H1 (cell line): ENCODE measurements around the gene LIG3. TPM values are rescaled to one million over a fixed set of nuclear protein-coding genes. Genes with fewer than 3 reads are reported as not detected.

ENCODE experiments used
- CTCF ChIA-PET: fragments of 300-600 bp; sonication (Branson Sonifier 250); formaldehyde crosslinking; loops from one replicate; lab custom pipeline; 2021; ENCODE audit not compliant: partially characterized antibody; lab: Charles Lee
- POLR2A ChIA-PET: fragments of 300-600 bp; sonication (Branson Sonifier 250); formaldehyde crosslinking; loops from one replicate; lab custom pipeline; 2021; ENCODE audit warnings: inconsistent platforms; ENCODE audit not compliant: partially characterized antibody; lab: Charles Lee
- DNase-seq, 2 experiments: peaks; one replicate each; pipeline versions ENCODE4 v3.0.0 to v3.0.0-alpha.2; 2010 to 2022; ENCODE audit warnings: low spot score in 2 of 2, low read depth in 1 of 2, mixed read lengths in 1 of 2
- FAIRE-seq: peaks from 2 replicates; lab custom pipeline; 2011; peaks lifted over from hg19 to GRCh38; lab: Jason Lieb, UNC
- H2AFZ ChIP-seq: 2 replicates; pipeline ENCODE4 v1.8.1; 2012; ENCODE audit warnings: low read length, inconsistent platforms
- H2AK5ac ChIP-seq: 2 replicates; pipeline ENCODE4 v1.6.1; 2013; ENCODE audit warnings: low read depth, low read length
- H2BK120ac ChIP-seq: replicated peaks from 2 replicates; pipeline ENCODE3; 2013; ENCODE audit warnings: low read depth, low read length, inconsistent platforms
- H2BK12ac ChIP-seq: 2 replicates; pipeline ENCODE4 v1.6.1; 2013; ENCODE audit warnings: low read depth, low read length
- H2BK15ac ChIP-seq: 2 replicates; pipeline ENCODE4 v1.6.1; 2013; ENCODE audit warnings: low read length
- H2BK20ac ChIP-seq: 2 replicates; pipeline ENCODE4 v1.6.1; 2013; ENCODE audit warnings: low read length
- H2BK5ac ChIP-seq: 2 replicates; pipeline ENCODE4 v1.6.1; 2013; ENCODE audit warnings: low read depth, low read length
- H3K14ac ChIP-seq: 2 replicates; pipeline ENCODE4 v1.6.1; 2013; ENCODE audit warnings: inconsistent platforms; ENCODE audit not compliant: insufficient read length
- H3K18ac ChIP-seq: 2 replicates; pipeline ENCODE4 v1.6.1; 2013; ENCODE audit warnings: low read length; ENCODE audit errors: extremely low read depth
- H3K23ac ChIP-seq: 2 replicates; pipeline ENCODE4 v1.6.1; 2013; ENCODE audit warnings: inconsistent platforms; ENCODE audit not compliant: insufficient read length
- H3K23me2 ChIP-seq: 2 replicates; pipeline ENCODE4 v1.6.1; 2013; ENCODE audit warnings: low read depth, low read length
- H3K27ac ChIP-seq: 2 replicates; pipeline ENCODE4 v1.6.1; 2011; ENCODE audit warnings: low read depth, low read length, inconsistent platforms
- H3K27me3 ChIP-seq, 4 experiments: replicated peaks in 1 of 4; 1 replicate in 1 of 4; 2 replicates in 3 of 4; pipeline versions ENCODE4 v1.6.1 to v1.8.1; 2011 to 2013; ENCODE audit warnings: low read length in 3 of 4, mild to moderate bottlenecking in 3 of 4, inconsistent platforms in 2 of 4, mixed read lengths in 2 of 4, moderate library complexity in 1 of 4; ENCODE audit not compliant: control insufficient read depth in 3 of 4, insufficient read depth in 3 of 4; ENCODE audit errors: extremely low read depth in 1 of 4
- H3K36me3 ChIP-seq, 4 experiments: 2 replicates each; pipeline versions ENCODE4 v1.6.1 to v1.8.1; 2011 to 2013; ENCODE audit warnings: mild to moderate bottlenecking in 4 of 4, low read length in 3 of 4, moderate library complexity in 2 of 4, control low read depth in 1 of 4, inconsistent platforms in 1 of 4; ENCODE audit not compliant: insufficient read depth in 4 of 4, control insufficient read depth in 2 of 4
- H3K4ac ChIP-seq: replicated peaks from 2 replicates; pipeline ENCODE3; 2013; ENCODE audit warnings: low read length, low read depth, mixed read lengths, inconsistent platforms; ENCODE audit not compliant: insufficient read length
- H3K4me1 ChIP-seq, 4 experiments: replicated peaks in 1 of 4; 1 replicate in 1 of 4; 2 replicates in 3 of 4; pipeline versions ENCODE4 v1.6.1 to v1.8.1; 2011 to 2013; ENCODE audit warnings: low read length in 3 of 4, inconsistent platforms in 2 of 4, mixed read lengths in 1 of 4; ENCODE audit not compliant: insufficient read depth in 4 of 4, control insufficient read depth in 3 of 4
- H3K4me2 ChIP-seq, 2 experiments: 2 replicates each; pipeline versions ENCODE4 v1.6.1 to v1.8.1; 2011 to 2013; ENCODE audit warnings: low read depth in 2 of 2, low read length in 2 of 2, control low read depth in 1 of 2, inconsistent platforms in 1 of 2, mild to moderate bottlenecking in 1 of 2; ENCODE audit not compliant: insufficient read depth in 1 of 2
- H3K4me3 ChIP-seq, 4 experiments: fragments of 200-600, 300-600 bp in 1 of 4; sonication (generic), shearing (Covaris generic), sonication (Bioruptor Twin) in 1 of 4; 2 replicates each; pipeline versions ENCODE4 v1.5.1 to v1.8.1; 2011 to 2016; ENCODE audit warnings: low read length in 4 of 4, low read depth in 3 of 4, control low read depth in 2 of 4, inconsistent platforms in 2 of 4, mild to moderate bottlenecking in 2 of 4, mixed read lengths in 1 of 4, moderate library complexity in 1 of 4; ENCODE audit not compliant: insufficient read depth in 2 of 4; ENCODE audit errors: extremely low read depth in 1 of 4
- H3K56ac ChIP-seq: replicated peaks from 2 replicates; pipeline ENCODE3; 2013; ENCODE audit warnings: low read depth, mild to moderate bottlenecking, mixed read lengths, low read length, inconsistent platforms; ENCODE audit not compliant: insufficient read length
- H3K79me1 ChIP-seq: 2 replicates; pipeline ENCODE4 v1.6.1; 2013; ENCODE audit warnings: low read depth, low read length, control low read depth
- H3K79me2 ChIP-seq, 2 experiments: 2 replicates each; pipeline versions ENCODE4 v1.6.1 to v1.8.1; 2012 to 2013; ENCODE audit warnings: low read length in 2 of 2, mild to moderate bottlenecking in 2 of 2, inconsistent platforms in 1 of 2; ENCODE audit not compliant: insufficient read depth in 2 of 2, control insufficient read depth in 1 of 2
- H3K9ac ChIP-seq, 4 experiments: replicated peaks in 1 of 4; 1 replicate in 1 of 4; 2 replicates in 3 of 4; pipeline versions ENCODE4 v1.6.1 to v1.8.1; 2011 to 2013; ENCODE audit warnings: low read depth in 3 of 4, low read length in 3 of 4, control low read depth in 2 of 4, mild to moderate bottlenecking in 2 of 4, moderate library complexity in 2 of 4, inconsistent platforms in 1 of 4; ENCODE audit errors: extremely low read depth in 1 of 4
- H3K9me3 ChIP-seq, 2 experiments: 2 replicates each; pipeline versions ENCODE4 v1.6.1 to v1.8.1; 2012 to 2013; ENCODE audit warnings: mild to moderate bottlenecking in 2 of 2, moderate library complexity in 2 of 2, control low read depth in 1 of 2, inconsistent platforms in 1 of 2, low read depth in 1 of 2, low read length in 1 of 2, mixed read lengths in 1 of 2; ENCODE audit not compliant: insufficient read depth in 2 of 2
- H4K20me1 ChIP-seq, 2 experiments: replicated peaks in 1 of 2; 2 replicates each; pipeline versions ENCODE3 to v1.8.1; 2011 to 2013; ENCODE audit warnings: inconsistent platforms in 2 of 2, low read length in 2 of 2, mild to moderate bottlenecking in 1 of 2; ENCODE audit not compliant: insufficient read depth in 2 of 2, control insufficient read depth in 1 of 2
- H4K5ac ChIP-seq: 2 replicates; pipeline ENCODE4 v1.6.1; 2013; ENCODE audit warnings: low read length, low read depth, mixed read lengths, inconsistent platforms; ENCODE audit not compliant: insufficient read length
- H4K8ac ChIP-seq: 2 replicates; pipeline ENCODE4 v1.8.0; 2013; ENCODE audit warnings: mild to moderate bottlenecking, moderate library complexity, low read length, inconsistent platforms; ENCODE audit not compliant: insufficient read depth; ENCODE audit errors: extremely low read depth
- H4K91ac ChIP-seq: replicated peaks from 2 replicates; pipeline ENCODE3; 2013; ENCODE audit warnings: low read length, mixed read lengths, inconsistent platforms; ENCODE audit not compliant: insufficient read length
- CTCF ChIP-seq, 3 experiments: IDR thresholded peaks; 1 replicate in 2 of 3; 2 replicates in 1 of 3; pipeline versions ENCODE4 v1.5.1 to v1.6.1; 2011; ENCODE audit warnings: low read length in 3 of 3, mild to moderate bottlenecking in 3 of 3, inconsistent platforms in 2 of 3, low read depth in 1 of 3, moderate library complexity in 1 of 3; ENCODE audit not compliant: insufficient read depth in 1 of 3; ENCODE audit errors: control extremely low read depth in 1 of 3
- MAFK ChIP-seq: IDR thresholded peaks from 2 replicates; pipeline ENCODE4 v1.6.1; 2012; ENCODE audit warnings: low read depth, mild to moderate bottlenecking, improper control_type of control experiment, low read length
- MAX ChIP-seq: IDR thresholded peaks from 2 replicates; pipeline ENCODE4 v1.6.1; 2012; ENCODE audit warnings: inconsistent platforms
- NRF1 ChIP-seq: IDR thresholded peaks from 2 replicates; pipeline ENCODE4 v1.6.1; 2011; ENCODE audit warnings: mild to moderate bottlenecking, low read depth, low read length, improper control_type of control experiment
- POLR2AphosphoS5 ChIP-seq: IDR thresholded peaks from 2 replicates; pipeline ENCODE4 v1.6.1; 2011; ENCODE audit warnings: low read depth, low read length
- SIRT6 ChIP-seq: IDR thresholded peaks from one replicate; pipeline ENCODE4 v1.7.1; 2012; ENCODE audit warnings: low read length, inconsistent platforms
- TAF7 ChIP-seq: optimal IDR thresholded peaks from 2 replicates; pipeline ENCODE3; 2011; ENCODE audit warnings: low read depth, mild to moderate bottlenecking, inconsistent platforms, low read length, moderate library complexity, borderline replicate concordance
- USF2 ChIP-seq: IDR thresholded peaks from 2 replicates; pipeline ENCODE4 v1.6.1; 2011; ENCODE audit warnings: low read length, improper control_type of control experiment
- WGBS, 2 experiments: shearing (Covaris generic) in 1 of 2; methylation state at CpG; one replicate each; pipeline versions ENCODE4 v1.1.6 to v1.1.7; 2013 to 2015; ENCODE audit warnings: low lambda C conversion rate in 2 of 2, mixed read lengths in 2 of 2, inconsistent platforms in 1 of 2, low coverage in 1 of 2, missing lambda C conversion rate in 1 of 2; ENCODE audit not compliant: insufficient replicate concordance in 2 of 2, insufficient coverage in 1 of 2, insufficient read length in 1 of 2; ENCODE audit errors: extremely low coverage in 1 of 2, missing lambda C conversion rate in 1 of 2; 5-methylcytosine and 5-hydroxymethylcytosine counted together
- polyA plus RNA-seq, 7 experiments: library from polyadenylated mRNA; depleted of rRNA in 3 of 7; stranded (reverse) in 5 of 7; unstranded in 2 of 7; fragments of >200 nt in 5 of 7; fragments of 200-250 nt in 2 of 7; gene quantifications; 1 replicate in 5 of 7; 2 replicates in 1 of 7; 4 replicates in 1 of 7; pipeline versions ENCODE4 v1.2.1 to v1.2.3, GENCODE V29; 2011 to 2013; ENCODE audit warnings: missing spikeins in 2 of 7, mixed read lengths in 2 of 7
- total RNA-seq: library from RNA; stranded (reverse); fragmentation: NEBNext Ultra II Directional; extraction: Animal tissue kit (Norgen Biotek cat#: 25700); gene quantifications from 2 replicates; pipeline ENCODE4 v1.2.1, GENCODE V29; 2021
- TF ChIP-seq, protein P1 (sequence below): IDR thresholded peaks from 2 replicates; pipeline ENCODE4 v1.6.1; 2011; ENCODE audit warnings: low read depth, mild to moderate bottlenecking, low read length; ENCODE audit not compliant: insufficient read depth

Gene LIG3
- total and polyA plus RNA-seq, 2 of the 8 experiments (the other 6 are each of a cell fraction or from before 2014, with no cell fraction given) = 63.6 to 89.3 TPM

GRCh38 chr17:35016369-35016768 lies 36.1 kb downstream of the LIG3 start:
- CTCF ChIA-PET = interaction anchor here (1.2 kb wide), 1 partner anchor 73 kb away, joined by 5 read pairs; no protein-coding TSS in a partner anchor
- Histone ChIP-seq H3K18ac (no peak overlapping the region), H3K4me1 (peaks cover 0 to 6% (median 2%) of the 10 kb centered on the region in 4 experiments; a peak in 3 of 7 replicates), H3K79me1 (no peaks in the 10 kb centered on the region), H2BK120ac (no peak overlapping the region), H2BK12ac (no peak overlapping the region), H3K4me3 (no peak overlapping the region), H3K9ac (no peak overlapping the region), H3K4ac (no peak overlapping the region), H2BK20ac (no peak overlapping the region), H3K56ac (no peak overlapping the region), H3K36me3 (peaks cover 0 to 10% (median 1%) of the 10 kb centered on the region in 4 experiments; a peak in 3 of 8 replicates), H3K79me2 (no peaks in the 10 kb centered on the region), H3K23ac (no peak overlapping the region), H3K14ac (no peak overlapping the region), H2BK5ac (no peak overlapping the region), H4K20me1 (peaks cover 0 to 1% of the 10 kb centered on the region in 2 experiments), H4K8ac (no peak overlapping the region), H2BK15ac (no peak overlapping the region), H3K9me3 (no peaks in the 10 kb centered on the region), H4K91ac (no peak overlapping the region), H4K5ac (no peak overlapping the region), H3K27me3 (no peaks in the 10 kb centered on the region), H2AFZ (no peak overlapping the region), H3K27ac (no peak overlapping the region), H3K4me2 (no peak overlapping the region), H3K23me2 (no peaks in the 10 kb centered on the region), H2AK5ac (no peak overlapping the region)
- 84% methylated on average over 4 of the region's 4 CpGs; no CpG with 5 or more reads in 1 of the 2 experiments for whole genome bisulfite sequencing, 2 experiments
- FAIRE-seq (no peak), DNase-seq (no peak)
- TF ChIP-seq MAX (no peak), MAFK (no peak), TAF7 (no peak), NRF1 (no peak), USF2 (no peak), POLR2AphosphoS5 (no peak), SIRT6 (no peak), CTCF (IDR thresholded peaks at IDR 0.05; ENCODE audit: control extremely low read depth in 1 of 3, insufficient read depth in 1 of 3, low read depth in 1 of 3, low read length in 3 of 3) (no peak)
- TF ChIP-seq, protein P1, sequence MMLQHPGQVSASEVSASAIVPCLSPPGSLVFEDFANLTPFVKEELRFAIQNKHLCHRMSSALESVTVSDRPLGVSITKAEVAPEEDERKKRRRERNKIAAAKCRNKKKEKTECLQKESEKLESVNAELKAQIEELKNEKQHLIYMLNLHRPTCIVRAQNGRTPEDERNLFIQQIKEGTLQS = no peak
- POLR2A ChIA-PET = interaction anchor here (0.7 to 3.3 kb wide), 7 partner anchors 9 to 103 kb away, joined by 3 to 16 read pairs (median 3); partner anchors contain the start of gene RAD51D
